ENCODE measurements around the gene BTBD9. TPM values are rescaled to one million over a fixed set of nuclear protein-coding genes. Genes with fewer than 3 reads are reported as not detected.

Gene BTBD9
- total and polyA plus RNA-seq, 9 of the 15 experiments (the other 6 are each of a cell fraction or from before 2014, with no cell fraction given), result 0.08 to 1.6 (median 0.58) TPM

DNA sequence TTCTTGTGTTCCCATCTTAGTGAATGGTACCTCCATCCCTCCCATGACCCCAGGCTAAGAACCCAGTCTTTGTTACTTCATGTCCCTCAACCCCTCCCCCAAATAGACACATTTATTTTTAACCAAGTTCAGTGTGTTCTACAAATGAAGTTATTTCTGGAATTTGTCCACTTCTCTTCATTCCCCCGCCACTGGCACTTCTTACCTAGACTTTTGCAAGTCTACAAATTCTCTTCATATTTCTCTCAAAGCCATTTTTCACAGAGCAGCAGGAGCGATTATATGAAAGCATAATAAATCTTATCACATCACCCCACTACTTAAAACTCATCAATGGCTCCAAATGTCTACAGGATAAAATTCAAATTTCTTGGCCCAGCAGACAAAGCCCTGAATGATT lies 131.4 kb downstream of the BTBD9 start:
- no peak for FAIRE-seq

DNA sequence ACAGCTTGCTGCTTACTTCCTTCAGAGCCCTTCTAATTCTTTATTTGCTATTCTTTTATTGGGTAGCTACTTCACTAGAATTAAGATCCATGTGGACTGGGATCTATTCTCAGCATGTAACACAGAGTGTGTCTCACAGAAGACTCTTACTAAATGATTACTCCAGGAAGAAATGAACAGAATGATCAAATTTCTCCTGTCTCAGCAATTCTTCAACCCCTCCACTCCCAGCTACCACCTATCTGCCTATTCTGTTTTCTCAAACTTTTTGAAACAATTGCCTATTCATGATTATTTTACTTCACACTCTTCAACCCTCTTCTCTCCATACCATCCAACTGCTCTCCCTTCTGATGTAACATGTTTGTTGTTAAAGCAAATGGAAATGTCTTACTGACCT lies 132.6 kb downstream of the BTBD9 start:
- H3K9me3 ChIP-seq (replicated peaks; ENCODE audit: control insufficient read depth, insufficient read depth, low read depth, low read length), result no peaks in the 10 kb centered on the region
- in situ Hi-C loops (cut with MboI) (no loop called here), intact Hi-C loops (cut with micrococcal nuclease) (no loop called here)
- DNase-seq (ENCODE audit: extremely low read depth in 1 of 4, low spot score in 3 of 4), result no peak
- ChIA-PET POLR2A (interaction anchor here (0.6 kb wide), 1 partner anchor 172 kb away, joined by 4 read pairs; no protein-coding TSS in a partner anchor), CTCF (ENCODE audit: low intra/inter-chr PET ratio) (no interaction called here)
- H3K4me1 ChIP-seq (replicated peaks in 1 of 2; ENCODE audit: control insufficient read depth in 2 of 2, insufficient read depth in 2 of 2, low read length in 2 of 2), result no peaks in the 10 kb centered on the region
- no peaks in the 10 kb centered on the region for H3K36me3 ChIP-seq (ENCODE audit: control insufficient read depth, insufficient read depth, low read length)
- H3K79me2 ChIP-seq (ENCODE audit: control insufficient read depth, insufficient read depth, low read length), result no peaks in the 10 kb centered on the region
- FAIRE-seq, result no peak
- no peaks in the 10 kb centered on the region for H4K20me1 ChIP-seq (replicated peaks; ENCODE audit: control insufficient read depth, insufficient read depth, low read length)
- H3K9me1 ChIP-seq (ENCODE audit: control insufficient read depth, insufficient read depth, low read length), result no peaks in the 10 kb centered on the region
- no peak for ATAC-seq
- H3K9ac ChIP-seq (ENCODE audit: insufficient read depth in 1 of 2, low read depth in 2 of 2, low read length in 2 of 2), result no peak overlapping the region
- H3K27me3 ChIP-seq (ENCODE audit: control insufficient read depth in 2 of 2, insufficient read depth in 2 of 2, low read length in 2 of 2), result peaks cover 16 to 18% of the 10 kb centered on the region in 2 experiments
- no peak overlapping the region for H3K4me3 ChIP-seq
- H3K27ac ChIP-seq (ENCODE audit: extremely low read depth, low read depth, low read length), result no peak overlapping the region
- BruUV-seq (replicated peaks), result no TSS peak
- no peak overlapping the region for H2AFZ ChIP-seq (ENCODE audit: low read depth, low read length)
- no peak overlapping the region for H3K4me2 ChIP-seq (ENCODE audit: insufficient read depth, low read length)
- no peak for TF ChIP-seq ZNF79 (CRISPR knock-in tag; IDR thresholded peaks at IDR 0.05; ENCODE audit: low read depth)
- TF ChIP-seq GABPB2 (CRISPR knock-in tag; conservative IDR thresholded peaks at IDR 0.05), result no peak
- TF ChIP-seq, protein P1, sequence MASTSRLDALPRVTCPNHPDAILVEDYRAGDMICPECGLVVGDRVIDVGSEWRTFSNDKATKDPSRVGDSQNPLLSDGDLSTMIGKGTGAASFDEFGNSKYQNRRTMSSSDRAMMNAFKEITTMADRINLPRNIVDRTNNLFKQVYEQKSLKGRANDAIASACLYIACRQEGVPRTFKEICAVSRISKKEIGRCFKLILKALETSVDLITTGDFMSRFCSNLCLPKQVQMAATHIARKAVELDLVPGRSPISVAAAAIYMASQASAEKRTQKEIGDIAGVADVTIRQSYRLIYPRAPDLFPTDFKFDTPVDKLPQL (IDR thresholded peaks at IDR 0.05; ENCODE audit: extremely low read depth, insufficient read length), result no peak
- TF ChIP-seq ZNF507 (tag; conservative IDR thresholded peaks at IDR 0.05), result no peak
- TF ChIP-seq, protein P2, sequence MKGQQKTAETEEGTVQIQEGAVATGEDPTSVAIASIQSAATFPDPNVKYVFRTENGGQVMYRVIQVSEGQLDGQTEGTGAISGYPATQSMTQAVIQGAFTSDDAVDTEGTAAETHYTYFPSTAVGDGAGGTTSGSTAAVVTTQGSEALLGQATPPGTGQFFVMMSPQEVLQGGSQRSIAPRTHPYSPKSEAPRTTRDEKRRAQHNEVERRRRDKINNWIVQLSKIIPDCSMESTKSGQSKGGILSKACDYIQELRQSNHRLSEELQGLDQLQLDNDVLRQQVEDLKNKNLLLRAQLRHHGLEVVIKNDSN (CRISPR knock-in tag; IDR thresholded peaks at IDR 0.05), result no peak
- no peak for TF ChIP-seq EZH2 (IDR thresholded peaks at IDR 0.05; ENCODE audit: borderline replicate concordance, low read depth, low read length)
- no peak for TF ChIP-seq ZNF143 (CRISPR knock-in tag; IDR thresholded peaks at IDR 0.05)
- no peak for TF ChIP-seq ELF4 (CRISPR knock-in tag; IDR thresholded peaks at IDR 0.05)
- TF ChIP-seq, protein P3, sequence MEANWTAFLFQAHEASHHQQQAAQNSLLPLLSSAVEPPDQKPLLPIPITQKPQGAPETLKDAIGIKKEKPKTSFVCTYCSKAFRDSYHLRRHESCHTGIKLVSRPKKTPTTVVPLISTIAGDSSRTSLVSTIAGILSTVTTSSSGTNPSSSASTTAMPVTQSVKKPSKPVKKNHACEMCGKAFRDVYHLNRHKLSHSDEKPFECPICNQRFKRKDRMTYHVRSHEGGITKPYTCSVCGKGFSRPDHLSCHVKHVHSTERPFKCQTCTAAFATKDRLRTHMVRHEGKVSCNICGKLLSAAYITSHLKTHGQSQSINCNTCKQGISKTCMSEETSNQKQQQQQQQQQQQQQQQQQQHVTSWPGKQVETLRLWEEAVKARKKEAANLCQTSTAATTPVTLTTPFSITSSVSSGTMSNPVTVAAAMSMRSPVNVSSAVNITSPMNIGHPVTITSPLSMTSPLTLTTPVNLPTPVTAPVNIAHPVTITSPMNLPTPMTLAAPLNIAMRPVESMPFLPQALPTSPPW (CRISPR knock-in tag; IDR thresholded peaks at IDR 0.05), result no peak
- TF ChIP-seq ZC3H4 (CRISPR knock-in tag; IDR thresholded peaks at IDR 0.05; ENCODE audit: borderline replicate concordance), result no peak
- peak; percentile 48; the same call in 1 of the 2 replicates for TF ChIP-seq C11orf30 (IDR thresholded peaks at IDR 0.05; ENCODE audit: low read depth)

More for the DNA sequence above, 131.4 kb downstream of the BTBD9 start:
- Histone ChIP-seq H3K79me2 (ENCODE audit: control insufficient read depth, insufficient read depth, low read length) (no peaks in the 10 kb centered on the region), H3K9ac (ENCODE audit: insufficient read depth in 1 of 2, low read depth in 2 of 2, low read length in 2 of 2) (no peak overlapping the region), H3K9me1 (ENCODE audit: control insufficient read depth, insufficient read depth, low read length) (no peaks in the 10 kb centered on the region), H3K4me2 (ENCODE audit: insufficient read depth, low read length) (no peak overlapping the region), H3K9me3 (replicated peaks; ENCODE audit: control insufficient read depth, insufficient read depth, low read depth, low read length) (no peaks in the 10 kb centered on the region), H3K4me3 (no peak overlapping the region), H3K27me3 (ENCODE audit: control insufficient read depth in 2 of 2, insufficient read depth in 2 of 2, low read length in 2 of 2) (peaks cover 16 to 18% of the 10 kb centered on the region in 2 experiments), H2AFZ (ENCODE audit: low read depth, low read length) (no peak overlapping the region), H3K27ac (ENCODE audit: extremely low read depth, low read depth, low read length) (no peak overlapping the region), H4K20me1 (replicated peaks; ENCODE audit: control insufficient read depth, insufficient read depth, low read length) (no peaks in the 10 kb centered on the region), H3K4me1 (replicated peaks in 1 of 2; ENCODE audit: control insufficient read depth in 2 of 2, insufficient read depth in 2 of 2, low read length in 2 of 2) (no peaks in the 10 kb centered on the region), H3K36me3 (ENCODE audit: control insufficient read depth, insufficient read depth, low read length) (no peaks in the 10 kb centered on the region)
- BruUV-seq (replicated peaks), result no TSS peak
- 0% methylated on average over 2 of the region's 2 CpGs for WGBS (ENCODE audit: insufficient coverage, low coverage, missing lambda C conversion rate)
- ChIA-PET POLR2A (no interaction called here), CTCF (ENCODE audit: low intra/inter-chr PET ratio) (no interaction called here)
- in situ Hi-C loops (cut with MboI) (no loop called here), intact Hi-C loops (cut with micrococcal nuclease) (no loop called here)
- ATAC-seq (no peak), DNase-seq (ENCODE audit: extremely low read depth in 1 of 4, low spot score in 3 of 4) (no peak)
- TF ChIP-seq MED1 (CRISPR knock-in tag; IDR thresholded peaks at IDR 0.05; ENCODE audit: borderline replicate concordance) (no peak), NFE2L1 (tag; IDR thresholded peaks at IDR 0.05; ENCODE audit: borderline replicate concordance, low read depth) (no peak), NFIX (CRISPR knock-in tag; IDR thresholded peaks at IDR 0.05; ENCODE audit: low read depth) (no peak), POU5F1 (IDR thresholded peaks at IDR 0.05; ENCODE audit: borderline replicate concordance, low read depth, low read length, partially characterized antibody) (no peak), MCM5 (IDR thresholded peaks at IDR 0.05; ENCODE audit: low read depth) (no peak), POLR3G (IDR thresholded peaks at IDR 0.05; ENCODE audit: extremely low read depth, insufficient read length, insufficient replicate concordance) (no peak), BDP1 (IDR thresholded peaks at IDR 0.05; ENCODE audit: insufficient read depth, insufficient read length) (no peak), ZNF263 (CRISPR knock-in tag; IDR thresholded peaks at IDR 0.05; ENCODE audit: borderline replicate concordance) (no peak), SMAD1 (IDR thresholded peaks at IDR 0.05; ENCODE audit: low read depth, low read length, partially characterized antibody) (no peak), HLTF (IDR thresholded peaks at IDR 0.05) (no peak)
